GM10248 (cell line): ENCODE data around the gene TBX19.

Experiments used
- CTCF ChIA-PET: fragments of 300-600 bp; sonication (Branson Sonifier 250); formaldehyde crosslinking; extraction: SDS; loops from one replicate; lab custom pipeline; 2021; ENCODE audit warnings: antibody characterized with exemption; lab: Yijun Ruan, JAX
- POLR2A ChIA-PET: fragments of 350-650 bp; sonication (Branson Sonifier 250); formaldehyde crosslinking; extraction: SDS; loops from one replicate; lab custom pipeline; 2020; ENCODE audit warnings: antibody characterized with exemption; lab: Yijun Ruan, JAX
- DNase-seq: peaks from one replicate; pipeline ENCODE4 v3.0.0; 2012; ENCODE audit errors: extremely low spot score
- CTCF ChIP-seq: IDR thresholded peaks from 2 replicates; pipeline ENCODE4 v1.5.1; 2012; ENCODE audit warnings: mild to moderate bottlenecking, low read depth; ENCODE audit errors: extremely low read depth, missing control alignments, control extremely low read depth

TBX19 gene

GRCh38 chr1:168259567-168259966, 21.1 kb upstream of the TBX19 start:
- ChIA-PET CTCF (interaction anchor here (0.7 to 2.2 kb wide), 2 partner anchors 37 to 83 kb away, joined by 3 to 6 read pairs; no protein-coding TSS in a partner anchor), POLR2A (interaction anchor here (0.7 kb wide), 1 partner anchor 24 kb away, joined by 3 read pairs; no protein-coding TSS in a partner anchor)
- TF ChIP-seq CTCF, result no peak
- no peak for DNase-seq

- DNase-seq, result no peak
- no peak for TF ChIP-seq CTCF
- ChIA-PET POLR2A (no interaction called here), CTCF (interaction anchor here (1.0 to 1.4 kb wide), 2 partner anchors 9 kb away, joined by 3 to 5 read pairs; no protein-coding TSS in a partner anchor)
Measured at GRCh38 chr1:168260393-168260792, 20.3 kb upstream of the TBX19 start.

GRCh38 chr1:168261390-168261789, 19.3 kb upstream of the TBX19 start:
- no peak for TF ChIP-seq CTCF
- CTCF ChIA-PET, result interaction anchor here (1.0 to 2.7 kb wide), 3 partner anchors 8 to 26 kb away, joined by 3 to 7 read pairs (median 5); no protein-coding TSS in a partner anchor

GRCh38 chr1:168263130-168263529, 17.5 kb upstream of the TBX19 start:
- DNase-seq, result no peak
- CTCF ChIA-PET, result interaction anchor here (1.0 to 2.7 kb wide), 3 partner anchors 11 to 28 kb away, joined by 4 to 7 read pairs (median 6); no protein-coding TSS in a partner anchor
- POLR2A ChIA-PET, result no interaction called here
- no peak for TF ChIP-seq CTCF

More at GRCh38 chr1:168261390-168261789, 19.3 kb upstream of the TBX19 start:
- POLR2A ChIA-PET, result no interaction called here
- no peak for DNase-seq

GRCh38 chr1:168264296-168264695, 16.4 kb upstream of the TBX19 start:
- ChIA-PET CTCF (interaction anchor here (1.0 to 1.5 kb wide), 2 partner anchors 12 to 18 kb away, joined by 4 to 6 read pairs; no protein-coding TSS in a partner anchor), POLR2A (no interaction called here)
- DNase-seq, result no peak
- no peak for TF ChIP-seq CTCF

- DNase-seq, result no peak
- POLR2A ChIA-PET, result no interaction called here
- CTCF ChIA-PET, result interaction anchor here (1.5 kb wide), 1 partner anchor 14 kb away, joined by 3 read pairs; no protein-coding TSS in a partner anchor
- TF ChIP-seq CTCF, result no peak
Measured at GRCh38 chr1:168265596-168265995, 15.1 kb upstream of the TBX19 start.
